Mononuclear cell (primary cell): Measurements from ENCODE around the gene TIGD6. TPM values are rescaled to one million over a fixed set of nuclear protein-coding genes. Genes with fewer than 3 reads are reported as not detected.

Source experiments
- H3K27me3 ChIP-seq: 2 replicates; pipeline ENCODE4 v1.6.0; 2011; ENCODE audit warnings: low read length, control low read depth; ENCODE audit not compliant: insufficient read depth
- H3K4me1 ChIP-seq: 2 replicates; pipeline ENCODE4 v1.5.1; 2011; ENCODE audit warnings: mild to moderate bottlenecking, low read length, control low read depth; ENCODE audit not compliant: insufficient read depth
- H3K4me3 ChIP-seq: 2 replicates; pipeline ENCODE4 v1.5.1; 2011; ENCODE audit warnings: mild to moderate bottlenecking, low read length, moderate library complexity
- H3K9me3 ChIP-seq: 2 replicates; pipeline ENCODE4 v1.5.1; 2011; ENCODE audit warnings: low read depth, mild to moderate bottlenecking, control low read depth, low read length
- total RNA-seq: library from RNA; depleted of rRNA; stranded (reverse); fragments of >200 nt; gene quantifications from one replicate; pipeline ENCODE4 v1.2.3, GENCODE V29; 2012

The TIGD6 gene
- total RNA-seq, 1 donor, result 2.1 TPM

DNA sequence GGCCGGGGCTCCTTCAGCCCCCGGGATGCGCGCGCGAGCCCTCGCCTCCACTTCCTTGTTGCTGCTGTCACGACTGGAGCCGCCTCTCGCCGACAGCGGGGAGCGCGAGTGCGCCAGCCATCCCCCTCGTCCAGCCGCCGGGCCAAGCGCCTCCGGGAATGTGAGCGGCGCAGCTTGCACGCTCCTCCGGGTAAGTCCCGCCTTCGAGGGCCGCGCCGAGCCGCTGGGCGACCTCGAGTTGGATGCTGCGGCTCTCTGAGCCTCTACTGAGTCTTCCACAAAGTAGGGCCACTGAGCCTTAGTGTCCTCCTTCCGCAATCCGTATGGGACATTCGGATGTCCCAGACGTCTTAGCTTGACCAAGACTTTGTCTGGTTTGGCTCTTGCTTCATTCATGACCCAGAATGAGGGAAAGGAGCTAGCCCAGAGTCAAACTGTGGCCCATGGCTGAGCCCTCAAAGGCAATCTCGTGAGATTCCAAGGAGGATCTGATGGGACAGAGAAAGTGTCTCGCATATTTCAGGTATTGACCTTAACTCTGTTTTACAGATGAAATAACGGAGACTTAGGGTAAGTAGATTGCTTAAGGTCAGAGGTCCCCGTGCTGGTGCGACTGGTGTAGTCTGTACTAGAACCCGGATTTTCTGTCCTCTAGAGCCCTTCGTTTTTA lies 671 bp upstream of the TIGD6 start:
- Histone ChIP-seq H3K9me3 (no peaks in the 10 kb centered on the region), H3K4me3 (peak overlapping the region; percentile 87), H3K4me1 (peaks cover 31% of the 10 kb centered on the region), H3K27me3 (no peaks in the 10 kb centered on the region)

DNA sequence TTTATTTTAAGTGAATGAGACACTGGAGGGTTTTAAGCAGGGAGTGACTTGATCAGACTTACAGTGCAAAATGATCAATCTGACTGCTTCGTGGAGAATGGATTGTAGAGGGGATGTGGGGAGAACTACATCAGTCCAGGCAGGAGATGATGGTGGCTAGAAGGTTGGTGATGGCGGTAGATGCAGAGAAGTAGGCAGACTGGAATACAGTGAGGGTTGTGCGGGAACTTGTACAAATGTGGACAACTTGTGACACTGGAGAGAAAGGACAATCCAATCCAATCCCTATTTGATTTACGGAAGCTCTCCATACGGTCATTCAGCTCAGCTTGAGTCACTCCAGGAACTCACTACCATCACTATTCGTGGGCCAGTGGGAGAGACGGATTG lies 593 bp downstream of the TIGD6 start:
- Histone ChIP-seq H3K27me3 (no peaks in the 10 kb centered on the region), H3K4me1 (peaks cover 31% of the 10 kb centered on the region), H3K4me3 (peak overlapping the region; percentile 87), H3K9me3 (no peaks in the 10 kb centered on the region)

DNA sequence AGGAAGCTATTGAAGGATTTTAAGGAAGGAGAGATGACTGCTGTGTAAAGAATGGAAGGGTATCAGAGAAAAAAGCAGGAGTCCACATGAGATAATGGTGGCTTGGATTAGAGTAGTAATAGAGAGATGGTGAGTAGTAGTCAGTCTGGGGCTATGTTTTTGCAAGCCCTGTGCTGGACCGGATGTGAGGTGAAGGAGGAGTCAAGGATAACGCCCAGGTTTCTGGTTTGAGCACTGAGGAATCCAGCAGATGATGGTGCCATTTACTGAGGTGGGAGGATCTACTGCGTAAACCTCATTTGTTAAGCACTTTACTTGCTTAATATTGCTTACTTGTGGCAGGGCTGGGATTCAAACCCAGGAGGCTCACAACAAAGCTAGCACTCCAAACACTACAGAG lies 1.1 kb downstream of the TIGD6 start:
- Histone ChIP-seq H3K9me3 (no peaks in the 10 kb centered on the region), H3K4me3 (no peak overlapping the region), H3K4me1 (peaks cover 31% of the 10 kb centered on the region), H3K27me3 (no peaks in the 10 kb centered on the region)

DNA sequence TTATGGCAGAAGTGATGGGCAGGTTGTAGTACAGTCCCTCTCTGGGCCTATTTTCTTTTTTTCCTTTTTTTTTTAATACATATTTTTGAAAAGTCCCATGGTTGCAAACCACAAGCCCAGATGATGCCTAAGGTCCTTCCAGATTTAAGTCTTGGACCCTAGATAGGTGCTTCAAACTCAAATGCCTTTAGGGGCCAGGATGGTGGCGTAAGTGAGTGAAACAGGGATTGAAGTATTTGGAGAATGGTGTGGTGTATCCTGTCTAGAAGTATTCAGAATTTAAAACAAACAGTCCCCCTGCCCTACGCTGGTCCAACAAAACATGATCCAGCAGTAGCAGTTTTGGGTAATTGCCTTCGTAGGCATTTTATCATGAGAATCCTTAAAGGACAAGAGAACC lies 2.2 kb downstream of the TIGD6 start:
- H3K27me3 ChIP-seq, result no peaks in the 10 kb centered on the region
- H3K4me3 ChIP-seq, result no peak overlapping the region
- peaks cover 30% of the 10 kb centered on the region for H3K4me1 ChIP-seq

DNA sequence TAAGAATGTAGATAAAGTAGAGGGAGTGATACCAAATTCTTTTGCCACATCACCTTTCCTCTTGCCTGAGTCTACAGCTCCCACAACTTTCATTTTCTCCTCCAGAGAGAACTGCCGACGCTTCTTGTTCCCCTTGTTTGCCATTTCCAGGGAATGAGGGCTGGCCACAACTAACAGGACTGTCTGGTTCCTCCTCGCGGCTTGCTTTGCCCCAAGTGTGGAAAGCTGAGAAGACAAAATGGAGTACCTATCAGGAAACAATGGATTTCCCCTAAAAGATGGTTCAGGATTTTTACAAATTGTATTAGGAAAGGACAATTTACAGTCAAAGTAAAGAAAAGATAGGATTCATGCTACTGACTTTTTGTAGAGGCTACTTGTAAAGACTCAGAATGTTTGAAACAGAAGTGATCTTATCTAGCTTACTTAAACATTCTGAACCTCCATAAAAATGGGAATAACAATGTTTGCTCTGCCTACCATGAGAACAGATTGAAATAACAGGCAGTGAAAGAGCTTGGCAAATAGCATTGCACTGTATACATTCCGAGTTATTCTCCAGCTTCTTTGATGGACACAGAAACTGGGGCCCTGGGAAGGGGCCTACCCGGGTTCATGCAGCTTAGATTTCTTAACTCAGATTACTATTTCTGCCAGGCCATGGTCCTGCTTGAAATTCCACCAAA lies 4.1 kb downstream of the TIGD6 start:
- Histone ChIP-seq H3K9me3 (no peaks in the 10 kb centered on the region), H3K27me3 (no peaks in the 10 kb centered on the region), H3K4me3 (no peak overlapping the region), H3K4me1 (peaks cover 11% of the 10 kb centered on the region)

More for the DNA sequence above, 2.2 kb downstream of the TIGD6 start:
- H3K9me3 ChIP-seq, result no peaks in the 10 kb centered on the region

DNA sequence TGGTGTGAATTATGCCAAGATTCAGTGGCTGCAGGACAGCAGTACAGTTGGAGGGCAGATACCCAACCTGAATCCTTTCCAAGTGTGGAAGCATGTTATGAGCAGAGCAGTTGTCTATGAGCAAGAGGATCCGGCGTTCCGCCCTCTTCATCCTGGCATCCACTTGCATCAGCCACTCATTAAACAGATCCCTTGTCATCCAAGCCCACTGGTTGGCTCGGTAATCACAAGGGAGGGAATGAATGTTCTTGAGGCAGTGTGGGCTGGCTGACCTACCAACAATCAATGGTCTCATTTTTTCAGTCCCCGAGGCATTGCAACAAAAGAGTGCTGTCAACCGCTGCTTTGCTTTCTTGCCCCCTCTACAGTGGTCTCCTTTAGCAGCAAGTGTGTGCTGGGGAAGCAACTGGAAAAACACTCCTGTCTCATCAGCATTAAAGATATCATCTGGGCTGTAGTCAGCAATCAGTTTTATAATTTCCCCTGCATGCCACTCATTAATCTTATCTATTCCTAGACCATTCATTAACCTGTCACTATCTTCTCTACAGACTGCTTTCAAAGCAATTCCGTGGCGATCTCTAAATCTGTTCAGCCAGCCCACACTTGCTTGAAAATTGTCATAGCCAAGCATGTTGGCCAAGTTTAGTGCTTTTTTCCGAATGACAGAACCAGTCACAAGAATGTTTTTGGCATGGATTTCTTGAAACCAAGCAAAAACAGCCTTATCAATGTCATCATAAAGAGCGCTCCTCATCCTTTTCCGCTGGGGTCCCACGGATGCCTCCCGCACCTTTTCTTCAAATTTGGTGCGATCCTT lies 4.9 kb downstream of the TIGD6 start:
- Histone ChIP-seq H3K4me1 (peaks cover 6% of the 10 kb centered on the region), H3K9me3 (no peaks in the 10 kb centered on the region), H3K4me3 (no peak overlapping the region), H3K27me3 (no peaks in the 10 kb centered on the region)

DNA sequence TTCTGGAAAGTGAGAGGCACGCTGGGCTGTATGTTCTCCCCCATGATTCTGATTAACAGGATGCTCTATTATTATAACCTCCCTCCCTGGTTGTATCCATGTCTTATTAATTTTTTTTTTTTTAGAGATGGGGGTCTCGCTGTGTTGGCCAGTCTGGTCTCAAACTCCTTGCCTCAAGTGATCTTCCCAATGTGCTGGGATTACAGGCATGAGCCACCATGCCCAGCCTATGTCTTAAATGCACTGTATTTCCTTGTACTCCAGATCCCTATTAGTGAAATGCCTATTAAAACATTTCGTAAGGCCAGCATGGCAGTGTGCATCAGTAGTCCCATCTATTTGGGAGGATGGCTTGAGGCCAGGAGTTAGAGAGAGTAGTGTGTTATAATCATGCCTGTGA lies 7.0 kb downstream of the TIGD6 start:
- H3K9me3 ChIP-seq, result no peaks in the 10 kb centered on the region
- H3K4me3 ChIP-seq, result no peak overlapping the region
- no peaks in the 10 kb centered on the region for H3K4me1 ChIP-seq
- no peaks in the 10 kb centered on the region for H3K27me3 ChIP-seq

DNA sequence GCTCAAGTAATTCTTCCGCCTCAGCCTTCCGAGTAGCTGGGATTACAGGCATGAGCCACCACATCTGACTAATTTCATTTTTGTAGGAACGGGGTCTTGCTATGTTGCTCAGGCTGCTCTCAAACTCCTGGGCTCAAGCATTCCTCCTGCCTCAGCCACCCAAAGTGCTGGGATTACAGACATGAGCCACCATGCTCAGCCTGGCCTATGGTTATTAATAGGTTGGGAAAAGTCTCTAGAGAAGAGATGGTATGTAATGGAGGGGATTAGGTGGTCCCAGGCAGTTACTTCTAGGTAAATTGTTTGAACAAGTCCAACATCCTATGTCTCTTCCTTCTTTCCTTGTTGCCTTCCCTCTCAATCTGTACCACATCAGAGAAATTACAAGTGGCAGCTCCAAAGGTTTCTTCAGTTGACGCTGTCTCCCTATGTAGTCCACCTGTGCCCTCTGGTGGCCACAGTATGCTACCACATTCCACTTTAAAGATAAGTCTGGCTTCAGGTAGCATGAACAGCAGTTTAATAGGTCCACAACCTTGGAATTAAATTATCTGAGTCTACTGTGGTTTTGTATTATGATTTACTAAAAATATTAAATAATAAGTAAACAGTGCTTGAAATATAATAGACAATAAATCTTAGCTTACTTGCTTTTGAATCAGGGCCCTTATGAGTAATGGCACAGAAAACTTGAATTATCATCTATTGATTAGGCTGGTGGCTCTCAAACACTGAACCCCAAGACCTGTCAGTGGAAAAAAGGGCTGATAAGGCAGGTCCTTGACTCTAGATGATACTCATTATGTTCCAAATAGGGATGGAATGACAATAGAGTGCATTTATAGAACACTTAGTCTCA lies 9.7 kb downstream of the TIGD6 start:
- H3K9me3 ChIP-seq, result no peaks in the 10 kb centered on the region

DNA sequence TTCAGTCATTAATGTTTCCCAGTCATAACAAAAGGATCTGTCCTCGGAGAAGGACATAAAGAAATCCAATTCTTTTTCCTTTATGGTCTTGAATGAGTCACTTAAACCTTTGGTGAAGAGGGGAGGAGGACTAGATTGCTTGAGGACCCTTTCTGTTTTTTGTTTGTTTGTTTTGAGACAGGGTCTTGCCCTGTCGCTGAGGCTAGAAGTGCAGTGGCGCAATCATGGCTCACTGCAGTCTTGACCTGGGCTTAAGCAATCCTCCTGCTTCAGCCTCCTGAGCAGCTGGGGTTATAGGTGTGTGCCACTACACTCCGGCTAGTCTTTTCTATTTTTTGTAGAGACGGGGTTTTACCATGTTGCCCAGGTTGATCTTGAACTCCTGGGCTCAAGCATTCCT lies 12.3 kb downstream of the TIGD6 start:
- H3K9me3 ChIP-seq, result no peaks in the 10 kb centered on the region
- no peak overlapping the region for H3K4me3 ChIP-seq
- H3K4me1 ChIP-seq, result no peaks in the 10 kb centered on the region
- no peaks in the 10 kb centered on the region for H3K27me3 ChIP-seq

More for the DNA sequence above, 9.7 kb downstream of the TIGD6 start:
- Histone ChIP-seq H3K4me1 (no peaks in the 10 kb centered on the region), H3K4me3 (no peak overlapping the region), H3K27me3 (no peaks in the 10 kb centered on the region)

DNA sequence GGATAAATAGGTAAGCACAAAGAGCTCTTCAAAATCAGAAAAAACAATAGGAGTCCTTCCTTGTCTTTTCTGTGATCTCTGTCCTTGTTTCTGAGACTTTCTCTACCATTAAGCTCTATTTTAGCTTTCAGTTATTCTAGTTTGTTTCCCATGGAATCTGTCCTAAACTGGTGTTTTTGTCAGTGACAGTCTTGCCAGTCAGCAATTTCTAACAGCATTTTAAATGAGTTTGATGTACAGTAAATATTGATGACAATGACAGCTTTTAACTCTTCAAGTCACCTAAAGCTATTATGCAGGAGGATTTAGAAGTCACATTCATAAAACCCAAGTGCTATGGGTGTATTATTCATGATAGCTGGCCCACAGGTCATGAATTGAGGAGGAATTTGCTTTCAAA lies 17.9 kb downstream of the TIGD6 start:
- Histone ChIP-seq H3K27me3 (no peaks in the 10 kb centered on the region), H3K4me3 (no peak overlapping the region), H3K4me1 (no peaks in the 10 kb centered on the region), H3K9me3 (no peaks in the 10 kb centered on the region)

DNA sequence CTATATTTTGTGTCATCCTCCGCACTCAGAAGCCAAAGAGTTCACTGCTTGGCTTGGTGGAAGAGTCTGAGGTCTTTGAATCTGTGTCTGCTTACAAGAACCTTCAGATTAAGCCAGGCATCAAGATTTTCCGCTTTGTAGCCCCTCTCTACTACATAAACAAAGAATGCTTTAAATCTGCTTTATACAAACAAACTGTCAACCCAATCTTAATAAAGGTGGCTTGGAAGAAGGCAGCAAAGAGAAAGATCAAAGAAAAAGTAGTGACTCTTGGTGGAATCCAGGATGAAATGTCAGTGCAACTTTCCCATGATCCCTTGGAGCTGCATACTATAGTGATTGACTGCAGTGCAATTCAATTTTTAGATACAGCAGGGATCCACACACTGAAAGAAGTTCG lies 19.2 kb downstream of the TIGD6 start:
- Histone ChIP-seq H3K4me1 (no peaks in the 10 kb centered on the region), H3K9me3 (no peaks in the 10 kb centered on the region), H3K27me3 (no peaks in the 10 kb centered on the region)

DNA sequence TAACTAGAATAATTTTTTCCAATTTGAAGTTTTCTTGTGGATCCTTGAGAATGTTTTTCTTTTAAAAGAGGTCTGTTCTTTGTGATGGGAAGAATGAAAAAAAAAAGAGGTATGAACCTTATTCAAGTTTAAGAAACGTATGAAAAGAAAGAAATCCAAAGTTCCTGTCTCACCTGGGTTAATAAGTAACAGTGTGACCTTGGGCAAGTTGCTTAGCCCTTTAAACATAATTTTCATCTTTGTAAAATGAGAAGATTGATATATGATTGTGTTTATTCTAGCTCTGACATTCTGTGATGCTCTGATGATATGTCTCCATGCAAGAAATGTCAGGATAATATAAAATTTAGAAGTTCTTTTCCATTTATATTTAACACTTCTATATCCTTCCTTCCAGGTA lies 20.6 kb downstream of the TIGD6 start:
- H3K4me3 ChIP-seq, result no peak overlapping the region
- H3K27me3 ChIP-seq, result no peaks in the 10 kb centered on the region
- no peaks in the 10 kb centered on the region for H3K4me1 ChIP-seq
- H3K9me3 ChIP-seq, result no peaks in the 10 kb centered on the region

More for the DNA sequence above, 19.2 kb downstream of the TIGD6 start:
- no peak overlapping the region for H3K4me3 ChIP-seq

DNA sequence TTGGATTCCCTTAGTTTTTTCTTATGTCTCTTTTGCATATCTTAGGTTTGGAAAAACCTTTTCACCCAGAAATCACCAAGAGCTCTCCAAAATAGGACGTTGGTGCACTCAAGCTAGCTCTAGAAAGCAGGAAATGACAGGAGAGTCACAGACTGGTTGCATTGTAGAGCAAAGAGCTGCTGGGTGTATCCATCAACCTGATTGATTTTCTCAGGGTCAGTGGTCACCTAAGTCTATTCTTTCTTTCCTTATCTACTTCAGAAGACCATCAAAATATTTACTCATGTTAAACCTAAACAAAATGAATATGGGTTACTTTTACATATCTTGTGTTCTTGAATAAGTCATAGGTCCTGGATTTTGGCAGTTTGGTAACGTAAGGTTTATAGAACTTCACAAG lies 25.0 kb downstream of the TIGD6 start:
- Histone ChIP-seq H3K27me3 (no peaks in the 10 kb centered on the region), H3K4me3 (no peak overlapping the region), H3K4me1 (no peaks in the 10 kb centered on the region), H3K9me3 (no peaks in the 10 kb centered on the region)

DNA sequence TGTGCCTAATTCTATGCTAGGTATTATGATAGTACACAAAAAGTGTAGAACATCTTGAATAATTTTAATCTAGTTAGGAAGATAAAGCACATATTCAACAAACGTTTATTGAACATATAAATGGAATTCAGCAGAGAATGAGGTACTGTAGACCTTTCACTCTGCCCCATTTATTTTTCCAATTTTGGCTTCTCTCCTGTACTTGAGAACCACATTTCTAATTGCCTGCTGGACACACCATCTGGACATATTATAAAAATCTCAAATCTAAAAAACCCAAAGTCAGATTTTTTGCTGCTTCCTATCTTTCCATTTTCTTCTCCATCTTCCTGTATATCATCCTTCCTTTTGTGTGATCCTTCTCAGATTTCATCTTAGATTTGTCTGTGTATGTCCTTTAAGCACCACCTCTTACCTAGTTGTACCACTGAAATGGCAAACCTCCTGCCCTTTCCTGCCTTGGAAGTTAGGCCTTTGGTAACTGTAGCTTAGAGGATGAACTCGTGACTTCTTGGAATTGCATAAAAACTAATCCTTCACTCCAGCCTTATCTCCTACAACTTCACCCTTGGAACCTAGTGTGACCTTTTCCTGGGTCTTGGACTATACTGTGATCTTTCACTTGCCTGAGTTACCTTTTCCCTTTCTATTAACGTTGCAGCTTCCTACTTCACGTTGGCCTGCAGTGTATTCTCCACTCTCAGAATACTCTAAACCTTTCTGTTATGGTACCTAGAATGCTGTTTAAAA lies 31.1 kb downstream of the TIGD6 start:
- H3K4me3 ChIP-seq, result no peak overlapping the region
- no peaks in the 10 kb centered on the region for H3K27me3 ChIP-seq
- H3K9me3 ChIP-seq, result no peaks in the 10 kb centered on the region
- no peaks in the 10 kb centered on the region for H3K4me1 ChIP-seq
